Measurements from ENCODE around the gene LGALS14. TPM values are rescaled to one million over a fixed set of nuclear protein-coding genes. Genes with fewer than 3 reads are reported as not detected.
A peak's percentile ranks its signal among the peaks of the same experiment; 100 is the strongest.

Gene LGALS14
- total and polyA plus RNA-seq, 10 of the 15 experiments (the other 5 are each of a cell fraction or from before 2014, with no cell fraction given): 5.1 to 34.6 (median 7.3) TPM

GRCh38 chr19:39676004-39676403 lies 28.3 kb upstream of the LGALS14 start (continued):
- TF ChIP-seq ETV6 (conservative IDR thresholded peaks at IDR 0.05 in 1 of 2, IDR thresholded peaks at IDR 0.05 in 1 of 2; ENCODE audit: borderline replicate concordance in 1 of 2, low read depth in 1 of 2): peak in 1 of 2 experiments; percentile 74; a peak in 1 of 4 replicates
- TF ChIP-seq BCL11A (IDR thresholded peaks at IDR 0.05; ENCODE audit: low read depth, low read length): peak; percentile 89
- TF ChIP-seq TARDBP (IDR thresholded peaks at IDR 0.05; ENCODE audit: borderline replicate concordance): no peak
- peak in 1 of 2 experiments; percentile 47; a peak in 1 of 4 replicates for TF ChIP-seq EP300 (IDR thresholded peaks at IDR 0.05; ENCODE audit: borderline replicate concordance in 1 of 2, control insufficient read depth in 1 of 2, low read depth in 2 of 2, low read length in 2 of 2)
- peak; percentile 70 to 72 for TF ChIP-seq IKZF2 (IDR thresholded peaks at IDR 0.05)
- peak; percentile 63; the same call in 1 of the 2 replicates for TF ChIP-seq SPI1 (IDR thresholded peaks at IDR 0.05; ENCODE audit: borderline replicate concordance, insufficient read depth, low read depth, low read length)
- TF ChIP-seq IRF4 (IDR thresholded peaks at IDR 0.05; ENCODE audit: low read depth, low read length): peak; percentile 93
- TF ChIP-seq BACH1 (IDR thresholded peaks at IDR 0.05; ENCODE audit: borderline replicate concordance): peak; percentile 91
- 0 out of 2 replicates have a peak, but pooled peaks have one; percentile 28 for TF ChIP-seq GABPA (IDR thresholded peaks at IDR 0.05; ENCODE audit: low read depth)
- TF ChIP-seq CBX3 (IDR thresholded peaks at IDR 0.05; ENCODE audit: borderline replicate concordance, low read depth): no peak
- peak; percentile 71; the same call in 1 of the 2 replicates for TF ChIP-seq DPF2 (IDR thresholded peaks at IDR 0.05)
- 0 out of 2 replicates have a peak, but pooled peaks have one; percentile 15 for TF ChIP-seq ATF7 (IDR thresholded peaks at IDR 0.05; ENCODE audit: low read depth)
- TF ChIP-seq SKIL (IDR thresholded peaks at IDR 0.05; ENCODE audit: low read depth, poor library complexity, severe bottlenecking): peak; percentile 13
- no peak for TF ChIP-seq YY1 (IDR thresholded peaks at IDR 0.05; ENCODE audit: low read depth, low read length)
- peak; percentile 55; the same call in 1 of the 2 replicates for TF ChIP-seq IKZF1 (conservative IDR thresholded peaks at IDR 0.05)
- TF ChIP-seq SP1 (IDR thresholded peaks at IDR 0.05; ENCODE audit: low read depth, low read length): peak; percentile 13
- no peak for TF ChIP-seq SIX5 (IDR thresholded peaks at IDR 0.05; ENCODE audit: low read depth, low read length, severe bottlenecking)
- peak; percentile 59; the same call in 1 of the 2 replicates for TF ChIP-seq MTA2 (IDR thresholded peaks at IDR 0.05; ENCODE audit: low read depth)

All from GM12878 (cell line).